Activated naive CD8-positive, alpha-beta T cell treated with anti-CD3 and anti-CD28 coated beads, Interleukin-2, amount 10 ng/mL, durations not matched to agents 7 days and 5 days (primary cell): Measurements from ENCODE around the gene SEPTIN10. TPM values are rescaled to one million over a fixed set of nuclear protein-coding genes. Genes with fewer than 3 reads are reported as not detected.
A peak's percentile ranks its signal among the peaks of the same experiment; 100 is the strongest.

Source experiments
- ATAC-seq: fragments of 150-1000 bp; cut with Tn5 transposase; one replicate; pipeline ENCODE4 v1.10.0; 2021; ENCODE audit warnings: low read depth, moderate library complexity
- POLR2A ChIA-PET: fragments of 350-600 bp; sonication (Branson Sonifier 250); formaldehyde crosslinking; loops from one replicate; lab custom pipeline; 2021; ENCODE audit warnings: antibody characterized with exemption; lab: Charles Lee
- DNase-seq: peaks from one replicate; pipeline ENCODE4 v3.0.0; 2021
- H3K27ac Mint-ChIP-seq: one replicate; pipeline ENCODE4 v1.8.0; 2022; ENCODE audit warnings: mild to moderate bottlenecking, mixed read lengths
- H3K27me3 Mint-ChIP-seq: one replicate; pipeline ENCODE4 v1.8.0; 2022; ENCODE audit warnings: mild to moderate bottlenecking, moderate library complexity, mixed read lengths
- H3K36me3 Mint-ChIP-seq: one replicate; pipeline ENCODE4 v1.8.0; 2021; ENCODE audit warnings: mild to moderate bottlenecking, mixed read lengths
- H3K4me1 Mint-ChIP-seq: one replicate; pipeline ENCODE4 v1.8.0; 2021; ENCODE audit warnings: mixed read lengths
- H3K4me3 Mint-ChIP-seq: one replicate; pipeline ENCODE4 v1.8.0; 2022; ENCODE audit warnings: mild to moderate bottlenecking, moderate library complexity, mixed read lengths
- H3K9me3 Mint-ChIP-seq: one replicate; pipeline ENCODE4 v1.8.0; 2021; ENCODE audit warnings: mixed read lengths
- total RNA-seq, 2 experiments: library from RNA; stranded (reverse); gene quantifications; one replicate each; pipeline ENCODE4 v1.2.3, GENCODE V29; 2021

SEPTIN10 gene
- under 1 TPM; 0.31 to 0.61 TPM for total RNA-seq

DNA sequence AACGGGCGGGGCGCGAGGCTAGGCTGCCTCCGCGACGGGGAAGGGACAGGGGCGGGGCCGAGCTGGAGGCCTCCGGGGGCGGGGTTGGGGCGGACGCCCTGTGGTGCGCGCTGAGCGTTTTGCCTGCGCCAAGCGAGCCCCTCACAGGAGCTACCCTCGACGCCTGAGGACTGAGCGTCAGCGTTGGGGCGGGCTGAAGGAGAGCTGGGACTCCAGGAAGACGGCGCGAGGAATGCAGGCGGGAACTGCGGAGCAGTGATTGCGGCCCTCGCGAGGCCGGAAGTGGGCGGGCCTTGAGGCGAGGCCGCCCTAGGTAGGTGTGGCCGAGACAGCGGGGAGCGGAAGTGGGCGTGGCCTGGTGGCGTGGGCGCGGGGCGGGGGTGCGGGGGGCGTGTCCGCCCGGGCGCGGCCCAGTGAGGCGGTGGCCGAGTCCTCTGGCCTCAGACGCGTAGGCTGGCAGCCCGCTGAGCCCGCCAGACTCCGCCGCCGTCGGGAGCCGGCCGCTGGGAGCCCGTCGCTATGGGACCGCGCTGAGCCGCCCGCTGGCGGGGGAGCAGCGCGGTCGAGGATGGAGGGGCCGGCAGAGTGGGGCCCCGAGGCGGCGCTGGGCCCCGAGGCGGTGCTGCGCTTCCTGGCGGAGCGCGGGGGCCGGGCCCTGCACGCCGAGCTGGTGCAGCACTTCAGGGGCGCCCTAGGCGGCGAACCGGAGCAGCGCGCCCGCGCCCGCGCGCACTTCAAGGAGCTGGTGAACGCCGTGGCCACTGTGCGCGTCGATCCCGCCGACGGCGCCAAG is at the start of gene SEPTIN10, which contains the start of gene SOWAHC:
SEPTIN10 (minus strand) TSS at position 45 of the 793 bp plus-strand sequence. CDS start 139 bp downstream, outside the sequence.
SOWAHC (plus strand) TSS at position 443 of the 793 bp plus-strand sequence; CDS start at position 569, 126 bp downstream.
- H3K27ac Mint-ChIP-seq: peak within 1 kb of the TSS; percentile 51
- no peaks in the 10 kb centered on the region for H3K9me3 Mint-ChIP-seq
- POLR2A ChIA-PET: interaction anchor here (1.2 kb wide), 1 partner anchor 12 kb away, joined by 4 read pairs; no protein-coding TSS in a partner anchor
- peaks cover 2% of the 10 kb centered on the region for H3K36me3 Mint-ChIP-seq
- ATAC-seq (peak; percentile 88), DNase-seq (peak; percentile 88)
- H3K27me3 Mint-ChIP-seq: peaks cover 79% of the 10 kb centered on the region
- peaks cover 8% of the 10 kb centered on the region for H3K4me1 Mint-ChIP-seq
- peak within 1 kb of the TSS; percentile 80 for H3K4me3 Mint-ChIP-seq

DNA sequence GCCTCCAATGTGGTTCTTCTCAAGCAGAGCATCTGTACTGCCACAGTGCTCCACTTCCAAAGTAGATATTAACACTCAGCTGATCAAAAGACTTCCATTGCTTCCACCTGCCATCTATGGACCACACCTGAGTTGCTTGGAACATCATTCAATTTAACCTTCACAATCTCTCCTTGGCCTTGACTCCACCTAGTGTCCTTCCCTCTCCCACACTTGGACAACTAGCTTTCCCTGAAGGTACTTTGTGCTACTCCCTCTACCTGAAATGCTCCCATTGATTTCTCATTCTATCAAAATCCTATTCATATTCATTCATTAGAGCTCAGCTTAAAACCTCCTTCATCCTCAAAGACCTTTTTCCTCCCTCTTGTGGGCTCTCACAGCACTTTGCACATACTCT is 49.1 kb upstream of the SEPTIN10 start:
- peaks cover 19% of the 10 kb centered on the region for H3K27me3 Mint-ChIP-seq
- H3K4me1 Mint-ChIP-seq: no peaks in the 10 kb centered on the region
- H3K9me3 Mint-ChIP-seq: no peaks in the 10 kb centered on the region
- H3K27ac Mint-ChIP-seq: no peak overlapping the region
- POLR2A ChIA-PET: no interaction called here
- no peak for DNase-seq
- no peak overlapping the region for H3K4me3 Mint-ChIP-seq
- no peaks in the 10 kb centered on the region for H3K36me3 Mint-ChIP-seq
- ATAC-seq: no peak

DNA sequence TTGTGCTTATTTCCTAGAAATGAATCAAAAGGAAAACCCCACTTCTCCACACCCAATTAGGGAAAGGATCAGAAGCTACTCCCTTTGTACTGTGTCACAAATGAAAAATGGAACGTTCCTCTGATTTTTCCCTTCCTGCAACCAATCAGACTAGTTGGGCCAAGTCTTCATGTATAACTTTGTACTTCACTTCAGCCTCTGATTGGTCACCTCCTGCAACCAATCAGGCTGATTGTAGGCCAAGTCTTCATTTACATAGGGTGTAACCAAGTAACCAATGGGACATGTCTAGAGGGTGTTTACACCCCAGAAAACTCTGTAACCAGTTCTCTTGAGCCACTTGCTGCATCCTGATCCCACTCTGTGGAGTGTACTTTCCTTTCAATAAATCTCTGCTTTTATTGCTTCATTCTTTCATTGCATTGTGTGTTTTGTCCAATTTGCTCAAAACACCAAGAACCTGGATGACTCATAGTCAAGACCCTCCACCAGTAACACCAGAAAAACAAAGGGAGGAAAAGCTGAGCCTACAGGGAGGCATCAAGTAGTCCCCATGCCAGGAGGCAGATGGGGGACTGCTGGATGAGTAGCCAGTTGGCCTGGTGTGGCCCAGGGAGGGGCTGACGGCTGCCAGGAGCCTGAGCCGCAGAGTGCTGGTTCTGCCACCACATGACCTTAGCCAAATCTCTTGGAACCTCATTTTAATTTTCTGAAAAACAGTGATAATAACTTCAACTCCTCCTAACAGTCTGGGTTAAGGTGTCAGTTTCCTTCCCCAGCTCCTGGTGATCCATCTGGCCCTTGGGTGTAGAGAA is 46.5 kb upstream of the SEPTIN10 start:
- DNase-seq (no peak), ATAC-seq (no peak)
- POLR2A ChIA-PET: no interaction called here
- peaks cover 15% of the 10 kb centered on the region for H3K27me3 Mint-ChIP-seq
- no peaks in the 10 kb centered on the region for H3K36me3 Mint-ChIP-seq
- no peaks in the 10 kb centered on the region for H3K9me3 Mint-ChIP-seq
- H3K27ac Mint-ChIP-seq: no peak overlapping the region
- no peak overlapping the region for H3K4me3 Mint-ChIP-seq
- no peaks in the 10 kb centered on the region for H3K4me1 Mint-ChIP-seq

DNA sequence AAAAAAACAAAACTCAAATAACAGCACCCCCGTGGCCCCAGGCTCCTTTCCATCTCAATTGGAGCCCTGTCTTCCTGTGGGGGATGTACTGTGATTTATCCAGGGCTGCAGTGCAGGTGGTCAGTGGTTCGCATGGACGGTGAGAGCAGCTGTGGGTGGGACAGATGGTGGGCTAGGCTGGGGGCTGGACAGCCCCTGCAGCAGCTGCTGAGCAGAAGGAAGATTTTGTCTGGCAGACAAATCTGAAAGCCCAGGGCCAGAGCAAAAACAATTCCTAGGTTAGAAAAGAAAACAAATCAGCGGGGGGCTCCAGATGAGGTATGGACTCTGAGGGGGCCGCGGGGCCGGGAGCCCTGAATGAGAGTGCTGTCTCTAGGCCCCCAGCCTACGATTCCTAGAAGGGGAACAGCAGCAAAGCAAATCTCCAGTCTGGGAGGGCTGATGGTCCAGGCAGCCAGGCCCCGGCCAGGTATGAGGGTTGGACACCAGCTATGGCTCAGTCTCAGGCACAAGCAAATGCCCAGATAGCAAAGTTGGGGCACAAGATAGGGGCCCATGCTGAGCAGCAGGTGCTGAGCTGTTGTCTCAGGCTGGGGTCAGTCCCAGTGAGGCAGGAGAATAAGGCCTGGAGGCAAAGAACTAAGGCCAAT is 45.8 kb upstream of the SEPTIN10 start:
- no peak for DNase-seq
- H3K27me3 Mint-ChIP-seq: peaks cover 18% of the 10 kb centered on the region
- H3K4me3 Mint-ChIP-seq: no peak overlapping the region
- no peaks in the 10 kb centered on the region for H3K36me3 Mint-ChIP-seq
- H3K27ac Mint-ChIP-seq: no peak overlapping the region
- no peak for ATAC-seq
- H3K4me1 Mint-ChIP-seq: no peaks in the 10 kb centered on the region
- H3K9me3 Mint-ChIP-seq: no peaks in the 10 kb centered on the region
- POLR2A ChIA-PET: no interaction called here

DNA sequence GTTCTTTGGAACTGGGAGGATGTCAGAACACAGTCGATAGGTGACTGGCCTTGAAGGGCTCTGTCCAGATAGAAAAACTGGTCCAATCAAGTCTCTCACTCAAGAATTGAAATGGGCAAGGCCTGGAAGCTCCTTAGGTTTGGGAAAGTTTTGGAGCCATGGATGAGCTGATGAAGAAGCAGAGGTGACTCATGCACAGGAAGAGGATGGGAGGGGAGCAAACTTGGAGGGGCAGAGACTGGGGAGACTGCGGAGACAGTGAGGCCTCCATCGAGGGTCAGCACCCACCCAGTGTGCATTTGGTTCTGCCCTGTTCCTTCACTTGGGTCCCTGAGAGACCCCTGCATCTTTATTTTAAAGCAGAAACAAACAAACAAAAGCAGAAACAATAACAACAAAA is 41.5 kb upstream of the SEPTIN10 start:
- DNase-seq: no peak
- H3K9me3 Mint-ChIP-seq: no peaks in the 10 kb centered on the region

DNA sequence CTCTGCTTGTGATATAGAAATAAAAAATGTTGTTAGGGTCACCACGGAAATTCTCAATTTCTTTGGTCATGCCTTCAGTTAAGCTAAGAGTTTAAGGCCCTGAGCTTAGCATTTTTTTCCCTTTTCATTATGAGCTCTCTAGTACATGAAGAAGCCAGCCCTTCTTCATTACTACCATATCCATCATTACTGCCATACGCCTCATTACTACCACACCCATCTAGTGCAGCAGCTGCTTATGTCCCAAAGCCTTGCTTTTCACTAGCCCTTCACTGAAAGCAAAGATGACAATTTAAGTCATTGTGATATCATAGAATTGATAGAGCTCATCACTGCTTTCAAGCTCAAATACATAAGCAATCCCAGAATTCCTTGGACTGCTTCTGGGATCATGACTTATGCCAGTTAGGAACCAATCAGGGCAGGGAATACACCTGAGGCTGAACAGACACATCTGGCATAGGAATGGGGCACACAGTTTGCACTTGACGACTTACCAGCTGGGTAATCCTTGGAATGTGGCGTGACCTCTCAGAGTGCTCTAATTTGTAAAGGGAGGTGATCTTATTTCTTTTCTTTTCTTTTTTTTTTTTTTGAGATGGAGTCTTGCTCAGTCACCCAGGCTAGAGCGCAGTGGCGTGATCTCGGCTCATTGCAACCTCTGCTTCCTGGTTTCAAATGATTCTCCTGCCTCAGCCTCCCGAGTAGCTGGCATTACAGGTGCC is 40.7 kb upstream of the SEPTIN10 start:
- POLR2A ChIA-PET: no interaction called here
- Mint-ChIP-seq H3K4me1 (no peaks in the 10 kb centered on the region), H3K36me3 (no peaks in the 10 kb centered on the region), H3K4me3 (no peak overlapping the region), H3K27me3 (peaks cover 9% of the 10 kb centered on the region), H3K9me3 (no peaks in the 10 kb centered on the region), H3K27ac (no peak overlapping the region)
- ATAC-seq (no peak), DNase-seq (no peak)

More for the DNA sequence above, 41.5 kb upstream of the SEPTIN10 start:
- no peaks in the 10 kb centered on the region for H3K36me3 Mint-ChIP-seq
- H3K27ac Mint-ChIP-seq: no peak overlapping the region
- H3K4me1 Mint-ChIP-seq: no peaks in the 10 kb centered on the region
- POLR2A ChIA-PET: no interaction called here
- H3K27me3 Mint-ChIP-seq: peaks cover 9% of the 10 kb centered on the region
- ATAC-seq: no peak
- no peak overlapping the region for H3K4me3 Mint-ChIP-seq

DNA sequence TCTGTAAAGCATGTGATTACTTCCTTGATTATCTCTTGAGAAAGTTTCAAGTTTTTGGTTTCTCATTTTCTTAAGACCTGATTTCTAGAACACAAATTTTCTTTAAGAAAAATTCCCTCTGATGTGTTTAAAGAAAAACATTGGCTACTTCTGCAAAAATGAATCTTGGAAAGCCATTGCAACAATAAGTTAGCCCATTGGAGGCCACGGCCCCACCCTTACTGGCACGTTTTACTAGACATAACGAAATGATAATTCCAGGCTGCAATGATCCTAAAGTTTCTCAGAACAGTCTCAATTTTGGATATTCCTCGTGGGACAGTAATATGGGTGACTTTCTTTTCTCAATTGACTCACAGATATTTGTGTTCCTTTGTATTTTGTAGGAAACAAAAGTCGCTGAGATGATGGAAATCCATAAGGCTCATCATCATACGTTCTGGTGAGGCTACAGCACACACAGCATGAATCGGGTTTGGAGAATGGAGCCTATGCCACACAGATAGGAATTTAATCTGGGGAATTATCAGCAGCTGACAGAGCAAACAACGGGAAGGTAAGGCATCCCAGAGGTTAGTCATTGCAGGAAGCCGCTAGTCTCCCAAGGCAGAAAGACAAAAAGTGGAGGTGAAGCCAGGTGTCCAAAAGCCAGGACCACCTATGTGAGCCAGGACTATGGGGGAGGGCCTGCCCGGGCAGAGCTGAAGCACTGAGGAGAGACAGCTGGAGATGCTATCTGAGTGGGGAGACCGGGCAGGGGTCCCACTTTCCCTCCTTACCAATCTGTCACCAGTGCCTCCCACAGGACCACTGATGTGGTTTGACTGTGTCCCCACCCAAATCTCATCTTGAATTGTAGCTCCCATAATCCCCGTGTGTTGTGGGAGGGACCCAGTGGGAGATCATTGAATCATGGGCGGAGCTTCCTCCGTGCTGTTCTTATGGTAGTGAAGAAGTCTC is 36.2 kb upstream of the SEPTIN10 start:
- H3K27ac Mint-ChIP-seq: peak overlapping the region; percentile 32
- no peaks in the 10 kb centered on the region for H3K4me1 Mint-ChIP-seq
- peaks cover 9% of the 10 kb centered on the region for H3K27me3 Mint-ChIP-seq
- POLR2A ChIA-PET: no interaction called here
- ATAC-seq: no peak
- no peaks in the 10 kb centered on the region for H3K36me3 Mint-ChIP-seq
- no peaks in the 10 kb centered on the region for H3K9me3 Mint-ChIP-seq
- no peak for DNase-seq
- H3K4me3 Mint-ChIP-seq: no peak overlapping the region

DNA sequence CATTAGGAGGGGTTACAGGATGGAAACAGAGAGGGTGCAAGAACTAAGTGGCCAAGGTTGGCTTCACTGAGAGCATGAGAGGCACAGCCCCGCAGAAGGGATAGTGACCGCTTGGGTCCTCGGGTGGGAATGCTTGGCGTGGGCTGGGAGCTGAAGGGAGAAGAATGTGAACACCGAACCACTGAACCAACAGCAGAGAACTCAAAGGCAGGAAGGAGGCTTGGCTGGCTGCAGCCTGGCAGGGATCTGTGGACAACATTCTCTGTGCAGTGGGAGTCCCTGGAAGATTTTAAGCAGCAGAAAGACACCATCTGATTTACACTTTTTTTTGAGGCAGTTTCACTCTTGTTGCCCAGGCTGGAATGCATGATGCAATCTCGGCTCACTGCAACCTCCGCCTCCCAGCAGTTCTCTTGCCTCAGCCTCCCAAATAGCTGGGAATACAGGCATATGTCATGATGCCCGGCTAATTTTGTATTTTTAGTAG is 34.3 kb upstream of the SEPTIN10 start:
- Mint-ChIP-seq H3K4me3 (no peak overlapping the region), H3K27me3 (peaks cover 6% of the 10 kb centered on the region), H3K27ac (no peak overlapping the region), H3K9me3 (no peaks in the 10 kb centered on the region), H3K4me1 (no peaks in the 10 kb centered on the region), H3K36me3 (no peaks in the 10 kb centered on the region)
- POLR2A ChIA-PET: no interaction called here
- no peak for DNase-seq
- no peak for ATAC-seq

DNA sequence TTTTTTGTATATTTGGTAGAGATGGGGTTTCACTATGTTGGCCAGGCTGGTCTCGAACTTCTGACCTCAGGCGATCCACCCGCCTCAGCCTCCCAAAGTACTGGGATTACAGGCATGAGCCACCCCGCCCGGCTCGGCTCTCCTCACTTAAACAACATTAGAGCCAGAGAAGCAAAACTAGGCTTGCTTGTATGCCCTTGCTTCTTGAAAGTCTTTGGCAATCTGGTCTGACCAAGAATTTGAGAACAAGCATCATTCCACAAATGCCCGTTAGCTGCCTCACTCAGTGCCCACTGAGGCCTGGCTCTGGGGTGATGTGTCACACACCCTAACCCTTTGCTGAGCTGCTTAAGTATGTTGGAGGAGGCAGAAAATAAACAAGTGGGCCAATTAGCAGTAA is 33.9 kb upstream of the SEPTIN10 start:
- Mint-ChIP-seq H3K27me3 (peaks cover 6% of the 10 kb centered on the region), H3K36me3 (no peaks in the 10 kb centered on the region), H3K4me3 (no peak overlapping the region), H3K9me3 (no peaks in the 10 kb centered on the region), H3K4me1 (no peaks in the 10 kb centered on the region), H3K27ac (no peak overlapping the region)
- POLR2A ChIA-PET: no interaction called here
- ATAC-seq (no peak), DNase-seq (no peak)

DNA sequence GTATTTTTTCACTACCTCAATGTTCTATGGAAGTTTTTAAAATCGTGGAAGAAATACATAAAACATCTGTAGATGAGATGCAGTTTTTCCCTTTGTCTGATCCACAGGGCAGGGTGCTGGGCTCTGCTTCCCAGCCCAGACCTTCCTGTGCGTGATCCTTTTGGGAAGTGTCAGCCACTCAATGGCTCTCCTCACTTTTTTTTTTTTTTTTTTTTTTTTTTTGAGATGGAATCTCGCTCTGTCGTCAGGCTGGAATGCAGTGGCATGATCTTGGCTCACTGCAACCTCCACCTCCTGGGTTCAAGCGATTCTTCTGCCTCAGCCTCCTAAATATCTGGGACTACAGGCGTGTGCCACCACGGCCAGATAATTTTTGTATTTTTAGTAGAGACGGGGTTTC is 33.2 kb upstream of the SEPTIN10 start:
- Mint-ChIP-seq H3K4me1 (no peaks in the 10 kb centered on the region), H3K4me3 (no peak overlapping the region)

DNA sequence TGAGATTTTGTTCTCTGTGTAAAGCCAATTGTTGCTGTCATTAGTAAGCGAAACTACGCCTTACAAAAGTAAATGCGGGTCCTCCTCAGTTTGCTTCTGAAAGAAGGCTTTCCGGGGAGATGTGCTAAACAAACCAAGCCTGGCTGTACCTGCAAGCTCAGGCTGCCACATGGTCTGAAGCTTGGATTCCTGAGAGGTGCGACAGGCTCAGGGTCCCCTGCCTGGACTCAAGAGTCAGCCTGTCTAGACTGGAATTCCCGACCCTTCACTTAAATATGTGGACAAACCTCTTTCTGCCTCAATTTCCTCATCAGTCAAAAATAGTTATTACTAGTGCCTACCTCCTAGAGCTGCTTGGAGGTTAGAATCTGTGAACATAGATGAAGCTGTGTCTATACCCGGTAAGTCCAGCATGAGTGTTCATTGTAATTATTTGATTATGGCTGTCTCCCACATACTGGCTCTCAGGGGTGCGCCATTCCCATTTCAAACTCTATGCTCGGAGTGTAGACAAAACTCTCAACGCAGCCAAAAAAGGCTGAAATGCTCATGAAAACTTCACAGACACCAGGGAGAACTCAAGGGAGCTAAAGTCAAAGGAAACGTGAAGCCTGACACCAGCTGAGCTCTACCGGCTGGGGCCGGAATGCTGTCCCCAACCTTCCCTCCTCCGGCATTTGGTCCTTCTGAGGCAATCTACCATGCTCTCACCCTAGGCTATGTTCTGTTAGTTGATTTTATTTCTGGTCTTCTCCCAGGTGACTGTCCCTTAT is 31.8 kb upstream of the SEPTIN10 start:
- ATAC-seq: no peak
- DNase-seq: no peak
- POLR2A ChIA-PET: no interaction called here
- Mint-ChIP-seq H3K27ac (no peak overlapping the region), H3K27me3 (peaks cover 2% of the 10 kb centered on the region), H3K4me3 (no peak overlapping the region), H3K9me3 (no peaks in the 10 kb centered on the region), H3K4me1 (no peaks in the 10 kb centered on the region), H3K36me3 (no peaks in the 10 kb centered on the region)

More for the DNA sequence above, 33.2 kb upstream of the SEPTIN10 start:
- H3K27ac Mint-ChIP-seq: no peak overlapping the region
- no peak for ATAC-seq
- DNase-seq: no peak
- peaks cover 6% of the 10 kb centered on the region for H3K27me3 Mint-ChIP-seq
- H3K36me3 Mint-ChIP-seq: no peaks in the 10 kb centered on the region
- H3K9me3 Mint-ChIP-seq: no peaks in the 10 kb centered on the region
- POLR2A ChIA-PET: no interaction called here
